GM19099 (cell line): ENCODE results near the gene MAN1A1.

Experiments used
- POLR2A ChIP-seq: IDR thresholded peaks from 3 replicates; pipeline ENCODE4 v1.6.1; 2011; ENCODE audit warnings: low read depth; ENCODE audit not compliant: insufficient read length; ENCODE audit errors: extremely low read depth

Gene MAN1A1

DNA sequence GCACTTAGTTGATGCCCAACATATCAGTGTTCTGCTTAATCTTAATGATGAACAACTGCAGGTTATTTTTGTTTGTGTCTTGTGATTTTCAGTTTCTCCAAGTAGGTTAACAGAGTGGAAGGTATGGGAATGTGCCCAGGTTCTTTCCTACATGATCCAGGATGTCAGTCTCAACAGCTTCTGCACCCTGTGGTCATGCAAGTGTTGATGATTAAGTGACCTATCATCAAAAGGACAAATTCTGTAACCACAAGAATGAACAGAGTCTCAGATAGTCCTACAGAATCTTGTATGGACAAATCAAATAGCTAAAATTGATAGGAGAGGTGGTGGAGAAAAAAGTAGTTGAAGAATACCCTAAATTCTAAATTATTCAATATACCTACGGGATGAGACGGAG, 26.1 kb downstream of the MAN1A1 start:
- no peak for TF ChIP-seq POLR2A

DNA sequence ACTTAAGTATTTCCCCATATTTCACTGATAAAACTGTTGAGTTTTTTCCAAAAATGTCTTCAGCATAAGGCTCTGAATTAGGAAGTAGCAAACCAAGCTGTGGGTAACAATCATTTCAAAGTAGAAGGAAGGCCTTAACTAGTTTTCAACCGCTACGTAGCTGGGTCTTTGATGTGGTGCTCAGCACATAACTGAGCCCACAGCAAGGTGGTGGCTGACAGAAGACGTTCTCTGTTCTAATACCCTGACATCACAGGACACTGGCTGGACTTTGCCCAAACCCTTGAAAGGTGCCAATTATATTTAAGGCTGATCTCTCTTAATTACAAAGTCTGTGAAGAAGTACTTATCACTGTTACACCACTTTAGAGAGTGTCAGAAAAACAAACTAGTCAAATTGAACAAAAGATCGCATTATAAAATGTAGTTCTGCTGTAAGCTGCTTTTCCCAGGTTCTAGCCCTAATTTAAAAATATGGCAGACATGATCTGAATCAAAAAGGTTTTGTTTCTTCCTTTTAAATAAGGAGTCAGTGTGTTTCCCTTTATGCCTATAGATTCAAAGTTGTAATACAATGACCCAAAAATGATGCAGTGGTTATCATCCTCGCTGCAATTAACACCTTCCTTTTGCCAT, 26.7 kb downstream of the MAN1A1 start:
- TF ChIP-seq POLR2A = no peak

DNA sequence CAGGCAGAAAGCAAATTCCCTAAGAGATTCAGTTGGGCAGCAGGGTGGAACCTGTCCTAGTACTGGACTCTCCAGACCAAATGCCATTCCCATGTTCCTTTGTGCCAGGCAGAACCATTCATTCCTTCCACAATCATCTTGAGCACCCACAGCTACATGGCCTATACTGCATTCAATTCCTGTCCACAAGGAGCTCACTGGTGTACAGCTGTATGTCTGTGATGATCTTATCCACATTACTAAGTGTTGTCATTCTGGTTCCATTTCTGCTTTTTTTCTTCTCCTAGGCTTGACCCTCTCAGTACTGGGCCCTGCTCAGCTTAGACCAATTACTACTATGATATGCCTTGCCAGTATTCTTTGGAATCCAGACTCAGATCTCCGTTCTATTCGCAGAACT, 27.5 kb downstream of the MAN1A1 start:
- no peak for TF ChIP-seq POLR2A

DNA sequence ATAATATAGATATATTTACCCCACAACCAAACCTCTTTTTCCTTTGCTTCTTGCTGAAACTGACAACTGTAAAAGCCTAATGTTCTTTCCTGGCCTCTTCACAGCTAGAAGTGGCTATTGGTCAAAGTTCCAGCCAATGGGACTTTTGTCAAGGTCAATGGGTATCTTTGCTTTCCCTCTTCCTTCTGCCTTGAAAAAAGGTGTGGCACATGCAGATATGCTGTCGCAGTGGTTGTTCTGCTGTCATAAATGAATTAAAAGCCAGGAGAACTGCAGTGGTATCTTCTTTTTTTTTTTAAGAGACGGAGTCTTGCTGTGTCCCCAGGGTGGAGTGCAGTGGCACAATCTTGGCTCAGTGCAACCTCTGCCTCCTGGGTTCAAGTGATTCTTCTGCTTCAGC, 29.9 kb downstream of the MAN1A1 start:
- TF ChIP-seq POLR2A = no peak

DNA sequence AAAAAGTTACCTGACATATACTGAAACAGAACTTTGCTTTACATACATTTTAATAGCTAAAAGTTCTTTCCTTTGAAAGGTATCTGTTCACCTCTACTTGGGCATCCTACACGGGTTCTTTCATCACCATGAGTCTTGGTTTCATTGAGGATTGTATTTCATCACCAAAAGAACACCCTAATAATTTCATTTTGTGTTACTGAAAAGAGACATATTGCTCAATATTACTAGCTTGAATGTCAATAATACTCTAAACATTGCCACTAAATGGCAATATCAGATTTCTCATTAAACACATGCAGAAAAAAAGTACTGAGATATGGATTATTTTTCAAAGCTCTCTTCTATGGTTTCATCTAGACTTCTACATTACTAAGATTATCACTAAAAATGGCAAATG, 30.8 kb downstream of the MAN1A1 start:
- TF ChIP-seq POLR2A = no peak

DNA sequence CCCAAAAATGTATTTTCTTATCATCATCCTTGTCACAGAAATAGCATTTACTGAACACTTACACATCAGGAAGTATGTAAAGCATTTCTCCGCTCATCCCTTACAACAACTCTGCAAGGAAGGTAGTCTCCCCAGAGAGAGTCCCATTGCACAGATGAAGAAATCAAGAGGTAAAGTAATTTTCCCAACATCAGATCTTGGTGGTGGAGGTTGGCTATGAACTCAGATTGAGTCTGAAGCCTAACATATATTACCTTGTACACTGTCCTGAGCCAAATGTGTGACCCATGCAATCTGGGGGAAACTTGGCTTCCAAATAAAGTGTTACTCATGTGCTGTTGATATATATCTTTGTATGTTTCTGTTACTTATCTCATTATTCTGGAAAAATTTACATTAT, 31.4 kb downstream of the MAN1A1 start:
- TF ChIP-seq POLR2A = no peak

DNA sequence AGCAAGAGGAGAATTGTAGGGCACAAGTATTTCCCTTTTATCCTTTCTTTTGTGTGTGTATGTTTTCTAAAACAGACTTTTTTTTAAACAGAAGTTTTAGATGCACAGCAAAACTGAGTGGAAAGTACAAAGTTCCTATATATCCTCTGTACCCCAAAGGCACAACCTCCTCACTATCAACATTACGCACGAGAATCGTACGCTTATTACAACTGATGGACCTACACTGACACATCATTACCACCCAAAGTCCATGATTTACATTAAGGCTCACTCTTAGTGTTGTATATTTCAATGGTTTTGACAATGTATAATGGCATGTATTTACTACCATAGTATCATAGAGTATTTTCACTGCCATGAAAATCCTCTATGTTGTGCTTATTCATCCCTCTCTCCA, 32.6 kb downstream of the MAN1A1 start:
- no peak for TF ChIP-seq POLR2A

DNA sequence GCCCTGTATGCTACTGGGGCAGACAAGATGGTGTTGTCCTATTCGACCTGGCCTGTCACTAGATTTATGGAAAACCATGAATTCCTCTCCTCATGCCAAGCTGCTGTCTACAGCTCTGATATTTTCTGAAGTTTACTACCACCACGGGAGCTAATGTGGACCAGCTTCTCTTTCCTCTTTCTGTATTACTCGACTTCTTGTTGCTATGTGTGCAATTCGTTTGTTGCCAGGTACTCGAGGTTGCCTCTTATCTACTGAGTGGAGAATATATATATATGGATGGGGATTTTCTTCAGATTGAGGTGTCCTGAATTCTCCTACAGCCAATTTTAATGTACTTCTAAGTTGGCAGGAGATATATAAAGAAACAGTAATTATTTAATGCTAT, 34.7 kb downstream of the MAN1A1 start:
- no peak for TF ChIP-seq POLR2A

DNA sequence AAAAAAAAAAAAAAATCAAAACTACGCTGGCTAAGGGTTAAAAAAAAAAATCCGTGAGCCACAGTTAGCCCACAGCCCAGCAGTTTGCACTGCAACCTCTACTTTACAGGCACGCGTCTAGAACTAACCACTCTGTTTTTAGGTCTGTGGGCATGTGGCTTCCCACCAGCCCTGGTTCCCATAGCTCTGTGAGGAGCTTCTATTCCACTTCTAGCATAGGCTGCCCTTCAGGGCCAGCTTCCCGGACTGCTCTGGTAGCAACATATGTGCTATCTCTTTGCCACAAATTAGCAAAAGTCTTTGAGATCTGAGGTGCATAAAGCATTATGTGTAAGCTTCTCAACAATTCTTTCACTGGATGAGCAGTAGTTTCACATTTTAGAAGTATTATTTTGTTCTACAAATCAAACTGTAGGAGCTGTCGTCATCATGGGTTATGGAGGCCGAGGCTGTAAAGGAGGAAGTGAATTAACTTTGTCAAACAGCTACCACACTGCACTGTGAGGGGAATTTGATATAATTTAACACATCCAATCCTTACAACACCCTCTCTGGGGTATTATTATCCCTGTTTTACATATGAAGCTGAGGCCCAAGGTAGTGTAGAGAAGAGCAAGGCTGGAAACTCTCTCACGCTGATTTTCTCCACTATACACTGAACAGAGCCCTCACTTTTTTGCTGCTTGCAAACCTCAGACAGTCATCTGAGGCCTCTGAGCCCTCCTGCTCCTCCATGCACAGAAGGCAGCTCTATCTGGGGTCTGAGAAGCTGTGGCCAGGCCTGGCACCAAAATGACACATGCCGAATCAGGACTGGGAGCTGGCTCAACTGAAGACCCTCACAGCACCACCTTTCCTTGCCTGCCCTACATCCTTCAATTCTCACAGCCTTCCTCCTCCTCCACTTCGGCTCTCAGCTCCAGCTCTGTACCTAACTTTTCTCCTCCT, 35.4 kb downstream of the MAN1A1 start:
- TF ChIP-seq POLR2A = peak; percentile 40

DNA sequence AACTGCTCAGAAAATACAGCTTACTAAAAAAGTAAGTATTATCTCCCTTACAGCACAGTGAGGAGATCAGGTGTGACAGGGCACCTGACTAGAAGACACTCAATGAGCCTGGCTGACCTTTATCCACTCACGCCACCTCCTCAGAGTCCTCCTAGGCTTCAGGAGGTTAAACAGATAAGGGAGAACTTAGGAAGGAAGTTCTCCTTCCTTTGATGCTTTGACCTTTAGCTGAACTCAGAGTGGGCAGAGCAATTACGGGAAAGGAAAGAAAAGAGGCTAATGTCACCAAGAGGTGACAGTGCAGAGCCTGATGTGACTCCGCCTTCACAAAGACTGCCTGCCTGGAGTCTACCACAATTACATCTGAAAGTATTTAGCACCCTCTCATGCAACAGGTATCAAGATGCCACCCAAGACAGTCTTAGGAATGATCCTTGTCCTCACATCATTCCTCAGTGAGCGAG, 36.7 kb downstream of the MAN1A1 start:
- TF ChIP-seq POLR2A = no peak

DNA sequence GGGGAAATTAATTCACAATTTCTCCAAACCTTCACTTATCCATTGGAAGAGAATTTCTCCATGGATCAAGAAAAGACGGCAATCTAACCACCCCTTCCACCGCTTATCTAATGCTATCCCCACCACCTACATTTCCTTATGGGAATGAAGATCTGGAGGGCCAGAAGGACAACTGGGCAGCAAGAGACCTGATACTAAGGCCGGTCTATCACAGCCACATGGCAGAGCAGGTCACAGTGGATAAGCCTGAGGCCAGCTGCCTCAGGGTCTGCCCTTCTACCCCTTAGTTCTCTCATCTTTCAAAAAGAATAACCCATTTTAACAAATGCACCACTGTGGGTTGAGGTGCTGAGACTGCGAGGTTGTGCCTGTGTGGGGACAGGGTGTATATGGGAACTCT, 37.1 kb downstream of the MAN1A1 start:
- TF ChIP-seq POLR2A = no peak

DNA sequence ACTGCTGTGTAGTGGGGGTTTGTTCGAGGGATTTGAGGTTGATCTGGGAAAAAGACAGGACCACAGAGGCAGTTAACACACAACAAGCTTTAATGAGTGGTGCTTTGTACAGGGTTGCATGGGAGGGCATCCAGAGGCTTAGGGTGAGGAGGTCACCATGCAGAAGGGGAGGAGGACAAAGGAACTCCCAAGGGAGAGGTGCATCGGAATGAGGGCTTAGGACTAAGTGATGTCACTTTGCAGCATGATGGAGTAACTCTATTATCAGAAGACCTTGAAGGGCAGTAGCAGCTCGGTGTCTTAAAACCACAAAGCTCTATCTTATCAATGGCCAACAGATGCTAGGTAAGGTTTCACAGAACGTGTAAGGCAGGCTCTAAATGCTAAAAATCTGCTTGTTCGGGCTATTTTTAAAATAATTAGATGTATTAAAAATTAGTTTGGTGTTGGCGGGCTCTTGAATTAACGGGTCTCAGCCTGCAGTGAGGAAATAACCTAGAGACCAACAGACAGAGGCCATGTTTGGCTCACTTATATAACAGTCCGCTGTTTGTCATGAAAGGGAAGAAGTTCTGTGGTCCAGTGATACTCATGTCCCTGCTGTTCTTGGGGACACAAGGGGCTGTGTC, 37.9 kb downstream of the MAN1A1 start:
- TF ChIP-seq POLR2A = no peak

DNA sequence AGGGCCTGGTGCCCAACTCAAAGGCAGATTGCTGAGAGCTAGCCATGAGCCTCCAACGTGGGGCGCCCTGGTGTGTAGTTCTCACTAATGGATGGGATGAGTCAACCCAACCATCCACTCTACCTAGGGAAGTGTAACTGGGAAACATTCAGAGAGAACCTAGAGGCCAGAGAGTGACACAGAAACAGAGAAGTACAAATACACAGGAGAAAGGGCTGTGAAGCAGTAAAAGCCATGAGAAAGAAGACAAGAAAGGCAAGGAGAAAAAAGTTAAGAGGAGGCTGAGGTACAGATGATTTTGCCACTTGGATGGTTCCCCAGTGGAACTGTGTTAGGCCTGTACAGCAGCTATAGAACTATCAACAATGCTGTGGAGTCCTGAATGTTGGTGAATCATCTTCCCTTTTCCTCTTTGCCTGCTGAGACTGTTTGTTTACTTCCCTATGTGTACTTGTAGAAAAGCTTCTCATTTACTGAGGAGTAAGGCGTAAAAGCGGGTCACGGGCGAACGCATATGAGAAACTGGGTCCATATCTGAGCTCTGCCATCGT, 39.0 kb downstream of the MAN1A1 start:
- no peak for TF ChIP-seq POLR2A

DNA sequence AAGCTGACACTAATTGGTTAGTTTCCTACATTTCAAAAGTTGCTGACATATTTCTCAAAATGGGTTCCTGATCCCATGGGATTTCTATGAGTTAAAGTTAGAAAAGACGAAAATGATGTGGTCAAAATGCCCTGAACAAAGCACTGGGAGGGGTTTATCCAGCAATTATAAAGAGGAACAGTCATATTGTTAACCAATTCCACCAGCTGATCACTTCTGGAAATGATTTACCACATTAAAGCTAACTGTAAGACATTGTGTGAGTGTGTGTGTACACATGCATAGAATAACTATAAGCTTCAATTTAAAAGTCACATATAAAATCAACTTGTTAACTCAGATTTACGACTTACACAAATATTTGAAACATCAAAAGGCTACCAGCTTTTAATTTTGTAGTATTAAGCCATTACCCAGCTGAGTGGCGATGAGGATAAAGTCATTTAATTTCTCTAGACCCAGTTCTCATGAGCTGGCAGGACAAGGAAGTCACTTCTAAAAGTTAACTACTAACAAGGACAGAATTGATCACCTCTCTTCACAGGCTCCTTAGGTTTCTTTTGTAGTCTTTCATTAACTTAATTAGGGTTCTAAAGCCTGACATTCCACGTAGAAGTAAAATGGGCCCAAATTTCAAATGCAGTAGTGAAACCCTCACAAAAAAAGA, 40.4 kb downstream of the MAN1A1 start:
- TF ChIP-seq POLR2A = no peak

DNA sequence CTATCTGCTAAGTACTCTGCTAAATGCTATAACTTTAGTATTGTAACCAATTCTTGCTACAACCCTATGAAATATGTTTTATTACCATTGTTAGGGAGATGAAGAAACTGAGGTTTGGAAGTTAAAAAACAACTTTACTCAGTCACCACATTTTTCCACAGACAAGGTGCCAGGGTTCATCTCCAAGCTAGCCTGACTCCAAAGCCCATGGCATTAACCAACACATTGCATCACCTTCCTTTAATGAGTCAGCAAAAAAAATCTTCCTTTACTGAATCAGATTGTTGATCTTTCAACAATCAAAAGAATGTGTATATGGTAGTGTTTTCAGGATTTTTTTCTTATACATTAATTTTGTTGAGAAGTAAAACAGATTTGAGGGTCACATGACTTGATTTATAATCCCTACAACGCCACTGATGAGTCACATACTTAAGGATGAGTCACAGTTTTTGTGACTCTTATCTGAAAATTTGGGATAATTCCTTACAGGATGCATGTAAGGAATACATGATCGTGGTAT, 41.5 kb downstream of the MAN1A1 start:
- TF ChIP-seq POLR2A = no peak

DNA sequence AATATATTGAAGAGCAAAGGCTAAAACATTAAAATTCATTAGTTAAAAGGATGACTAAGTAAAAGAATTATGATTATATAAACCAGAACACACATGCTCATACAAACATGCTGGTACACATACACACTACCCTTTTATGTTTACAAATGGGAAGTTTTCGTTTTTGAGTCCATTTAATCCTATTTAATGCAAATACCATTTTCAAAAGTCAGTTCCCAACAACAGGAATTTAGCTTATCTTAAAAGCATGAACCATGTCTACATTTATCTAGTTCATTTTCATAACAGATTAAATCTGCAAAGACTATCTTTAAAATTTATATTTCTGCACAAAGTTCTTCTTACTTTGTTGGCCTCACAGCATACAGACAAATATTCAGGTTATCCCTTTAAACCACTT, 42.5 kb downstream of the MAN1A1 start:
- no peak for TF ChIP-seq POLR2A
